ENCODE measurements around the gene PRDM15. TPM values are rescaled to one million over a fixed set of nuclear protein-coding genes. Genes with fewer than 3 reads are reported as not detected.

Gene PRDM15
- total and polyA plus RNA-seq, 8 donors, result 6.2 to 10.0 (median 7.3) TPM

- H3K27ac ChIP-seq, result no peak overlapping the region
- no peaks in the 10 kb centered on the region for H3K9me3 ChIP-seq
- DNase-seq, result no peak
- no peak for TF ChIP-seq CTCF (IDR thresholded peaks at IDR 0.05)
- H3K4me3 ChIP-seq, result peak overlapping the region; percentile 64 to 67
- no peak for ATAC-seq
- H3K4me1 ChIP-seq, result peaks cover 0 to 11% of the 10 kb centered on the region in 2 donors
- intact Hi-C loops (cut with DNase I), result no loop called here
- no peaks in the 10 kb centered on the region for H3K27me3 ChIP-seq
- no peaks in the 10 kb centered on the region for H3K36me3 ChIP-seq
Observed at GRCh38 chr21:41880153-41880552, 1.0 kb upstream of the PRDM15 start.

- peak overlapping the region in 1 of 2 donors; percentile 81 for H3K27ac ChIP-seq
- no peaks in the 10 kb centered on the region for H3K36me3 ChIP-seq
- peak; percentile 69 for ATAC-seq
- H3K27me3 ChIP-seq, result no peaks in the 10 kb centered on the region
- peak overlapping the region in 1 of 2 donors; percentile 67 for H3K4me3 ChIP-seq
- TF ChIP-seq CTCF (IDR thresholded peaks at IDR 0.05), result no peak
- H3K9me3 ChIP-seq, result no peaks in the 10 kb centered on the region
- peak; percentile 75 to 90 (median 85) for DNase-seq
- intact Hi-C loops (cut with DNase I), result no loop called here
- peaks cover 0 to 11% of the 10 kb centered on the region in 2 donors for H3K4me1 ChIP-seq
Observed at GRCh38 chr21:41878831-41879189, 334 bp downstream of the PRDM15 start.

GRCh38 chr21:41877901-41878830 is 978 bp downstream of the PRDM15 start:
- peak; percentile 54 for ATAC-seq
- intact Hi-C loops (cut with DNase I), result no loop called here
- H3K27ac ChIP-seq, result no peak overlapping the region
- no peaks in the 10 kb centered on the region for H3K36me3 ChIP-seq
- peaks cover 0 to 11% of the 10 kb centered on the region in 2 donors for H3K4me1 ChIP-seq
- peak in 2 of 4 donors; percentile 14 to 32 for DNase-seq
- peak overlapping the region; percentile 67 to 70 for H3K4me3 ChIP-seq
- no peak for TF ChIP-seq CTCF (IDR thresholded peaks at IDR 0.05)
- H3K9me3 ChIP-seq, result no peaks in the 10 kb centered on the region
- no peaks in the 10 kb centered on the region for H3K27me3 ChIP-seq

GRCh38 chr21:41876928-41877652 is 2.1 kb downstream of the PRDM15 start:
- H3K36me3 ChIP-seq, result no peaks in the 10 kb centered on the region
- no peaks in the 10 kb centered on the region for H3K9me3 ChIP-seq
- no peaks in the 10 kb centered on the region for H3K27me3 ChIP-seq
- no peak for DNase-seq
- intact Hi-C loops (cut with DNase I), result no loop called here
- no peak overlapping the region for H3K27ac ChIP-seq
- H3K4me1 ChIP-seq, result peaks cover 0 to 11% of the 10 kb centered on the region in 2 donors
- TF ChIP-seq CTCF (IDR thresholded peaks at IDR 0.05), result no peak
- no peak overlapping the region for H3K4me3 ChIP-seq
- no peak for ATAC-seq

- no peaks in the 10 kb centered on the region for H3K36me3 ChIP-seq
- intact Hi-C loops (cut with DNase I), result no loop called here
- peaks cover 0 to 11% of the 10 kb centered on the region in 2 donors for H3K4me1 ChIP-seq
- TF ChIP-seq CTCF (IDR thresholded peaks at IDR 0.05), result no peak
- H3K9me3 ChIP-seq, result no peaks in the 10 kb centered on the region
- ATAC-seq (no peak), DNase-seq (no peak)
- no peak overlapping the region for H3K27ac ChIP-seq
- no peaks in the 10 kb centered on the region for H3K27me3 ChIP-seq
- H3K4me3 ChIP-seq, result no peak overlapping the region
Observed at GRCh38 chr21:41876396-41876795, 2.7 kb downstream of the PRDM15 start.

Data from left lung (tissue), 10 donors.